ENCODE results near the gene CNRIP1. TPM values are rescaled to one million over a fixed set of nuclear protein-coding genes. Genes with fewer than 3 reads are reported as not detected.

The CNRIP1 gene
- total RNA-seq, 1 experiment from 2014 or later: 32.6 TPM

GRCh38 chr2:68292108-68292710 lies 27.5 kb downstream of the CNRIP1 start:
- peak; percentile 29 for DNase-seq (ENCODE audit: low spot score)

GRCh38 chr2:68291314-68291713 lies 28.4 kb downstream of the CNRIP1 start:
- no peak for DNase-seq (ENCODE audit: low spot score)

- no peak for DNase-seq (ENCODE audit: low spot score)
Observed at GRCh38 chr2:68290901-68291300, 28.8 kb downstream of the CNRIP1 start.

GRCh38 chr2:68287580-68288441 lies 31.9 kb downstream of the CNRIP1 start:
- no peak for DNase-seq (ENCODE audit: low spot score)

GRCh38 chr2:68284896-68285295 lies 34.9 kb downstream of the CNRIP1 start:
- DNase-seq (ENCODE audit: low spot score): no peak

- no peak for DNase-seq (ENCODE audit: low spot score)
Observed at GRCh38 chr2:68283419-68283812, 36.3 kb downstream of the CNRIP1 start.

- peak; percentile 16 for DNase-seq (ENCODE audit: low spot score)
Observed at GRCh38 chr2:68282811-68283418, 36.8 kb downstream of the CNRIP1 start.

GRCh38 chr2:68280796-68281195 lies 39.0 kb downstream of the CNRIP1 start:
- no peak for DNase-seq (ENCODE audit: low spot score)

GRCh38 chr2:68280348-68280747 lies 39.4 kb downstream of the CNRIP1 start:
- DNase-seq (ENCODE audit: low spot score): no peak

GRCh38 chr2:68279691-68280090 lies 40.1 kb downstream of the CNRIP1 start:
- DNase-seq (ENCODE audit: low spot score): no peak

GRCh38 chr2:68278169-68278568 lies 41.6 kb downstream of the CNRIP1 start:
- DNase-seq (ENCODE audit: low spot score): no peak

- no peak for DNase-seq (ENCODE audit: low spot score)
Observed at GRCh38 chr2:68274022-68274421, 45.7 kb downstream of the CNRIP1 start.

GRCh38 chr2:68272246-68272994 lies 47.3 kb downstream of the CNRIP1 start:
- DNase-seq (ENCODE audit: low spot score): no peak

- DNase-seq (ENCODE audit: low spot score): no peak
Observed at GRCh38 chr2:68266655-68267054, 53.1 kb downstream of the CNRIP1 start.

- DNase-seq (ENCODE audit: low spot score): no peak
Observed at GRCh38 chr2:68263632-68264031, 56.1 kb downstream of the CNRIP1 start.

- DNase-seq (ENCODE audit: low spot score): no peak
Observed at GRCh38 chr2:68258851-68259250, 60.9 kb downstream of the CNRIP1 start.

GRCh38 chr2:68256093-68256450 lies 63.7 kb downstream of the CNRIP1 start:
- no peak for DNase-seq (ENCODE audit: low spot score)

GRCh38 chr2:68253219-68254068 lies 66.3 kb downstream of the CNRIP1 start:
- no peak for DNase-seq (ENCODE audit: low spot score)

GRCh38 chr2:68252400-68253218 lies 67.1 kb downstream of the CNRIP1 start, which contains the start of gene PPP3R1:
Gene PPP3R1, minus strand, starts transcription at chr2:68252532. Its CDS starts 405 bp downstream, at chr2:68252127.
- DNase-seq (ENCODE audit: low spot score): peak; percentile 93

GRCh38 chr2:68251855-68252399 lies 67.8 kb downstream of the CNRIP1 start:
- no peak for DNase-seq (ENCODE audit: low spot score)
